HG03039 (cell line): Measurements from ENCODE around the gene HSPA1A.

Experiments used
- ATAC-seq: cut with Tn5 transposase; IDR thresholded peaks from one replicate; pipeline ENCODE4 v1.9.1; 2021; ENCODE audit warnings: mild to moderate bottlenecking, moderate library complexity; ENCODE audit not compliant: unreplicated experiment

Gene HSPA1A

DNA sequence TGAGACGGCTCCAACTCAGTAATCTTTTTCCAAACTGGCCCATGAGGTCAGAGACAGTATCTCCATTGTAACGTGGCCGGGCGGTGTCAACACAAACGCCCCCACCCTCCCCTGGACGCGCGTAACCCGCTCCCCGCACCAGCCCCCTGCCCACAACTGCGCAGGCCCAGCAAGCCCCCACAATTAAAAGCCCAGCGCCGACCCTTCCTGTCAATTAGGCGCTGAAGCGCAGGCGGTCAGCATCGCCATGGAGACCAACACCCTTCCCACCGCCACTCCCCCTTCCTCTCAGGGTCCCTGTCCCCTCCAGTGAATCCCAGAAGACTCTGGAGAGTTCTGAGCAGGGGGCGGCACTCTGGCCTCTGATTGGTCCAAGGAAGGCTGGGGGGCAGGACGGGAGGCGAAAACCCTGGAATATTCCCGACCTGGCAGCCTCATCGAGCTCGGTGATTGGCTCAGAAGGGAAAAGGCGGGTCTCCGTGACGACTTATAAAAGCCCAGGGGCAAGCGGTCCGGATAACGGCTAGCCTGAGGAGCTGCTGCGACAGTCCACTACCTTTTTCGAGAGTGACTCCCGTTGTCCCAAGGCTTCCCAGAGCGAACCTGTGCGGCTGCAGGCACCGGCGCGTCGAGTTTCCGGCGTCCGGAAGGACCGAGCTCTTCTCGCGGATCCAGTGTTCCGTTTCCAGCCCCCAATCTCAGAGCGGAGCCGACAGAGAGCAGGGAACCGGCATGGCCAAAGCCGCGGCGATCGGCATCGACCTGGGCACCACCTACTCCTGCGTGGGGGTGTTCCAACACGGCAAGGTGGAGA lies at the start of gene HSPA1A, which contains the start of gene HSPA1L:
TSS of gene HSPA1A (plus strand) at position 519 of the 814 bp plus-strand sequence. CDS start at position 733, 214 bp downstream.
TSS of gene HSPA1L (minus strand) at position 259 of the 814 bp plus-strand sequence. CDS start 3,311 bp downstream, outside the sequence.
- ATAC-seq: no peak

DNA sequence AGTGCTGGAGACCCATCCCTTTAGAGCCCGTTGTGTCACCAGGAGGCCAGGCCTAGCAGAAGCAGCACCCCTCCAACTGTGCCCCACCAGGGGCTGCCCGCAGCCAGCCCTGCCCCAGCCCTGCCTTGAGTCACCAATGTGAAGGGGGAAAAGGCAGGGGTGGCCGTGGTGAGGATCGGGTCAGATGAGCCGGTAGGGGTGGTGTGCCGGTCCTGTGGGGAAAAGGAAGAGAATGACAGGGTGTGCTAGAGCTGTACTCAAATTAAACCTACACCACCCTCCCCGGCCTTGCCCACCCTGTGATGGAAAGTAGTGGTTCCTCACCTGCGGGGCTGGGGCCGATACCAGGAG lies 49.8 kb upstream of the HSPA1A start:
- no peak for ATAC-seq

DNA sequence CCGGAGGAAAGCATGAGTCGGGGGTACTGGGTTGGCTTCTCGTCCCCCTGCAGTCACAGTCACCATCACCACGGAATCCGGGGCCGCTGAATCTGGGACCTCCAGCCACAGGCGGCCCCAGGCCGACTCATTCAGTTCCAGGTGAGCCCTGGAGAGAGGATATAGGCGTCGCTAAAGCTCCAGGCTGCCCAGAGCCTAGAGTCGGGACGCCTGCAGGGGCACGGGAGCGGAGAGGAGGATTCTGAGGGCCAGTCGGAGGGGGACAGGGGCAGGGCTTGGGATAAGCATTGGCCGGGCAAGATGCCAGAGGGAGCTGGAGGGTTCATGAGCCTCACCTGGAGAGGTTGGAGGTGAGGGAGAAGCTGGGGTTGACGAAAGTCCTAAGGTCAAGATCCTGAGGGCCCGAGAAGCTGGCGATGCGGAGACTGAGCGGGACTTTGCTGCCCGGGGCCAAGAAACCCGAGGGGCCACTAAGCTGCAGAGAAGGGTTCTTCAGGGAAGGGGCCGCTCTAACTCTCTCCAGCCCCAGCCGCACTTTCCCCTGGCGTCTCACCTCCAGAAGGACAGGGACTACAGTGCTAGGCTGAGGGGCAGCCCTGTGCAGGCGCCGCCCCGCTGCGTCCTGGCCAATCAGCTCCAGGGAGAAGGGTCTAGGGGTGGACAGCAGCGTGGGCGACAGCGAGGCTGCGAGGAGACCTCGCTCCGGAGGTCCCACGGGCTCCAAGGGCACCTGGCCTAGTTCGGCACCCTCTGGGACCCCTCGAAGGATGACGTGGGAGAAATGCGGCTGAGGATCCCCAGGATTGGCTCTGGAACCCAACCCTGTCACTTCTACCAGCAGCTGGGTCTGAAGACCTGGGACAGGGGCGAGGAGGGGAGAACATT lies 49.2 kb upstream of the HSPA1A start:
- no peak for ATAC-seq

DNA sequence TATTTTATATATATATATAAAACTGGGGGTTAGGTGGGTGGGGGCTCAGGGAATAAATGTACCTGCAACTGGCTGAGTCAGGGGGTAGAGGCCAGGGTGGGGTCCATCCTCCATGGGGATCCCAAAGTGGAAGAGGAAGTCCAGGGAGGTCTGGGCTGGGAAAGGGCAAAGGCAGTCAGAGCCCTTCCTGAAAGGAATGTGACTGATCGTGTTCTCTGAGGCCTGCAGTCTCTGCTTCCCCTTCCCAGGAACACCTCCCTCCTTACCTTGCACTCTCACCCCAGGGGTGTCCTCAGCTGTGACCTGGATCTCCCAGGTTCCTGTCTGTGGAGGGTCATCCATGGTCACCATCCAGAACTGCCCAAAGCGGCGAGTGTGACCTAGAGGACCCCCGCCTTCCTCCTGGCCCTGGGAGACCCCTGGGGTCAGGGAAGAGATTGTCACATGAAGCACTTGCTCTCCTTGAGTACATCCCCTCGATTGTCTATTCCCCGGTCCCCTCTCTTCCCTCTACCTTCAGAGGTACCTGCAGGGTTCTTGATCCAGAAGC lies 48.2 kb upstream of the HSPA1A start:
- no peak for ATAC-seq

DNA sequence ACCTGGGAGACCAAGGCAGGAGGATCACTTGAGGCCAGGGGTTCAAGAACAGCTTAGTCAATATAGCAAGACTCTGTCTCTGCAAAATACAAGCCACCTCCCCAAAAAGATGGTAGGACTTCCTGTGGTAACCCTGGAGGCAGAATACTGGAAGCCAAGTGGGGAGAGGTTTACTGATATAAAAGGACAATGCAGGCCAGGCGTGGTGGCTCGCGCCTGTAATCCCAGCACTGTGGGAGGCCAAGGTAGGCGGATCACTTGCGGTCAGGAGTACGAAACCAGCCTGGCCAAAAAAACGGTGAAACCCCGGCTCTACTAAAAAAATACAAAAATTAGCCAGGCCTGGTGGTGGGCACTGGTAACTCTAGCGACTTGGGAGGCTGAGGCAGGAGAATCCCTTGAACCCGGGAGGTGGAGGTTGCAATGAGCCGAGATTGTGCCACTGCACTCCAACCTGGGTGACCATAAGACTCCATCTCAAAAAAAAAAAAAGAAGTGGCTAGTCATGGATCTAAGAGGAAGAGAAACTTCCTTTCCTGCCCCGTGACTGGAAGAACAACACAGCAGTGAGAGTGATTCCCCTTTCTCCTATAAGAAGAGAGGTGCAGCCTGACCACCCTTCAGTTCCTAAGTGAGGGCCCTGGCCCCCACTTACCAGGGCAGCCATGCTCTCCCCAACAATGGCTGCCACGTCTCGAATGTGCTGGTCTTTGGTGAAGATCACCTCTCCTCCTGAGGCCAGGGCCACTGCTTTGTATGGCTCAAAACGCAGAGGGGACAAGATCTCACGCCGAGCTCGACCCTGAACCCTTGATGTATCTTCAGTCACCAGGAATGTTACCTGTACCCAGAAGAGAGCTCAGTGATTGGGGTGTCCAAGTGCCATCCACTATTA lies 46.7 kb upstream of the HSPA1A start:
- ATAC-seq: no peak

DNA sequence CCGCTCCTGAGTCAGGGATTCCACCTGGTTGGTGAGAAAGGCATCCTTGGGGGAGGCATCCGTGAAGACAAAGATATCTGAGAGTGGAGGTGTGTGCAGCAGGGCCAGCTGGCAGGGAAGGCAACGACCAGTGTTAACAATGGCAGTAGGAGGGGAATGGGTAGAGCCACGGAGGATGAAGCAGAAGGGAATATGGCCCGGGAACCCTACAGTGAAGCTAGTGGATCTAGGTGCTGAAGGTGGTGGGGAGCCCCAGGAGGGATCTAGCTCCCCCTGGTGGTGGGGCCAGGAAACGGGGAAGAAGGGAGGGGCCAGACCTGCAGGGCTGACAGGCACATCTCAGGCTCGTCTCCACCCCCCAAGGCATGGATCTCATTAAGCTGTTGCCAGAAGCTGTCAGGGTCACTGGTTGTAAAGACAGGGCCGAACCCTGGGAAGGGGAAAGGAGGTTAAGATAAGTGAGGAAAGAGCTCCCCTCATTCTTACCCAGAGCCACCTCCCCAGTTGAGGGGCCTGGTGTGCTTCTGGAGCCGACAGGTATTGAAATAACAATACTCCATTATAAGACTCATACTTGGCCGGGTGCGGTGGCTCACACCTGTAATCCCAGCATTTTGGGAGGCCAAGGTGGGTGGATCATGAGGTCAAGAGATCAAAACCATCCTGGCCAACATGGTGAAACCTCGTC lies 45.5 kb upstream of the HSPA1A start:
- no peak for ATAC-seq

DNA sequence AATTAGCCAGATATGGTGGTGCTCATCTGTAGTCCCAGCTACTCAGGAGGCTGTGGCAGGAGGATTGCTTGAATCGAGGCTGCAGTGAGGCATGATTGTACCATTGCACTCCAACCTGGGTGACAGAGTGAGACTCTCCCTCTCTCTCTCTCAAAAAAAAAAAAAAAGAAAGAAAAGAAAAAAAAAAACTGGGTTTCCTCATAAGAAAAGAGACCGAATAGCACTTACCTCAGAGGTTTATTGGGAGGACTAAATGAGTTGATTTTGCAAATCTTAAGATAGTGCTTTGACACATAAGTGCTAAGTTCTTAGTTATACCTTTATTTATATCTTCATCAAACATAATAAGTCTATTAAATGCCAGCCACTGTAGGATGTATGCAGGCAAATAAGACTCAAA lies 44.5 kb upstream of the HSPA1A start:
- ATAC-seq: no peak

DNA sequence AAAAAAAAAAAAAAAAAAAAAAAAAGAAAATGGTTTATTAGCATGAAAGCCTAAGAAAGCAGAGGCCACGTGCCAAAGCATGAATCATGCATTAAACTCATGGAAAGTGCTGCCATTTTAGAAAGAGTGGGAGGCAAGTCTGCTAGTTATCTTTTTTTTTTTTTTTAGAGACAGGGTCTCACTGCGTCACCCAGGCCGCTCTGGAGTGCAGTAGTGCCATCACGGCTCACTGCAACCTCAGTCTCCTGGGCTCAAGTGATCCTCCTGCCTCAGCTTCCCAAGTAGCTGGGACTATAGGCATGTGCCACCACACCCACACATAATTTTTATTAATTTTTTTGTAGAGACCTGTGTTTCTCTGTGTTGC lies 43.4 kb upstream of the HSPA1A start:
- ATAC-seq: no peak

DNA sequence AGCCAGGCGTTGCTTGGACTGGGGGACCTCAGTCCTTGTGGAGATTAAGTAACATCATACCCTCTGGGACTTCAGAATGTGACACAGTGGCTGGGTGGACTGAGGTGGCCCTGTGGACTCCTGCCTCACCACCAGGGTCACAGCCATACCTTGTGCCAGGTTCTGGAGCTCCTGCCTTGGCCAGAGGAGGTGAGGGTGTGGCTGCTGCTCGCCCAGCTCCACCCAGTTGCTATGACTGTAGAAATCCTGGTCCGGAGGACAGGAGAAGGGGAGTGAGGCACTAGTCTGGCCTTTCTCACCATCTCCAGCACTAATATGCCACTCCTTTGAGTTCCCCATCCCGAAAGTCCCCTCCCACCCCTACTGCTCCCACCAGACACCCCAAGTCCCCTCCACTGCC lies 40.2 kb upstream of the HSPA1A start:
- ATAC-seq: no peak

DNA sequence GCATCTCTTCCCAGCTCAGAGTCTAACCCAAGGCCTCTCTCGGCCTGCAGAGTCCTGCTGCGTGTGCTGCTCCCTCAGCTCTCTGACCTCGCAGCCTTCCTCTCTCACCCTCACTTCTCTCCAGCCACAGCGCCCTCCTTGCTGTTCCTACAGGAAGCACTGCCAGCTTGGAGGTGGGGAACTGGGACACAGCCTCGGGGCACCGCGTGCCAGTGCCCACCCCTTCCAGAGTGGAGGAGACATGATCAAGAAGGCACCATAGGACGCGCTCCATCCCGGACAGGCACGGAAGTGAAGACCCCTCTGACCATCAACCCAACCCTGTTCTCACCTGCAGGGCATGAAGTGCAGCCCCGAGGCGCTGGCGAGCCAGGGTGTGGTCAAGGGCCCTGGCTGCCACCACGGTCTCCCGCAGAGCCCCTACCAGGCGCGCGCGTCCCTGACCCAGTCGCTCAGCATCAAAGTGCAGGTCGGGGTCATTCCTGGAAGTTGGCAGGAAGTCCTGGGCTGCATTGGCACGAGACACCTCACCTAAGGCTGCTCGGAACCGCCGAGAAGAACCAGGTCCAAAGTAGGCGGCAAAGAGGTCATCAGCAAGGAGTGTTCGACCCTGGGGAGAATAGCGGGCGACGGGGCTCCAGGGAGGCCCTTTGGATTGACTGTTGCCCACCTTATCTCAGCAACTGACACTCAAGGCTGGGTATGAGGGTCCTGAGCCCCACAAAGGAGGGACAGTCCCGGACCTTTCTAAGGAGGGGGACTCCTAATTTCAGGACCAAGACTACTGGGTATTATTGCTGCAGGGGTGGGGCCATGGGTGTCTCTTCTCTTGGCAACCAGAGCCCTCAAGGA lies 39.5 kb upstream of the HSPA1A start:
- ATAC-seq: no peak

DNA sequence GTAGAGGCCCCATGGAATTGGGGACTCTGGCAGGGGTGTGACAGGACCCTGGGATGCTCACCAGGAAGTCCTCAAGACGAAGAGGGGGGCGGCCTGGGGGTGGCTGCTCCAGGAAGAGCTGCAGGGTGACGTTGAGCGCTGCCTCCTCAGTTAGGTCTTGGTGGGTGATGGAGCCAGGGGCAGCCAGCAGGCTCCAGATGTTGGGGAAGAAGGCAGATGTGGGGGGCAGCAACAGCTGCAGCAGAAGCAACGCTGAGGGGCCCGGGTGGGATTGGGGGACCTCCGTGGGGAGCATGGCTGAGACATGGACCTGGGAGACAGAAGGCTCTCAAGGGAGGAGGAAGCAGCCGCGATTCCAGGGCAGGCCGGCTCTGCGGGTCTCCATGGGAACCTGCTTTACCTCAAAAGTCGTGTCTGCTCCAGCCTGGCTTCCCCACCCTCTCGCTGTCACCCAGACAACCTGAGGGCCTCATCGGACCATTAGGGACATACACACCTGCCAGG lies 38.8 kb upstream of the HSPA1A start:
- ATAC-seq: no peak

DNA sequence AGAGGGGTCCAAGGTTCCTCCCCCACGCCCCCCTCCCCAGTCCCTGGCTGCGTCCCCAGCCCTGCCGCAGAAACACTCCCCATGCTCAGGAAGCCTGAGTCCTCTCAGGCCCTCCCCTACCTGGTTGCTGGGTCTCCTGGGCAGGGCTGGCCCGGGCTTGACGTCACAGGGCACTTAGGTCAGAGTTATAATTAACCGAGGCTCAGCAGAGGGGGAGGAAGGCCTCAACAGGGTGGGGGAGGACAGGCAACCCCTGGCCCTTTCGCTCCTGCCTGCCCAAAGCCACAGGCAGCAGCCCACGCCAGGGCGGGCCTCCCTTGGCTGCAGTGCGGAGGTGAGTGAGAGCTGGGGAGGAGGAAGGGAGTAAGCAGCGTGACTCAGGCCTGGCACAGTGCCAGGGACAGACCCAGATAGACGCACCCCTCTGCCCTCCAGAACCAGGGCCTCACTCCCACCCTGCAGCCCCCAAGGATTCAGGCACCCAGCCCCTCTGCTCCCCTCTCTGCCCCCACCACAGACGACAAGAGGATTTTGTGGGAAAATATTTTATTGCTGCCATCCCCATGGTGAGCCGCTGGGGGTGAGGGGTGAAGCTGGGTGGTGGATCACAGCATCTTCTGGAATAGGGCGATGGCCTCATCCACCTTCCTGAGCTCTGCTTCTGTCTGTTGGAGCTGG lies 38.2 kb upstream of the HSPA1A start, which contains the start of gene VWA7:
TSS of gene VWA7 (minus strand) at position 340 of the 678 bp plus-strand sequence. CDS start 549 bp downstream, outside the sequence.
- ATAC-seq: peak; percentile 36

DNA sequence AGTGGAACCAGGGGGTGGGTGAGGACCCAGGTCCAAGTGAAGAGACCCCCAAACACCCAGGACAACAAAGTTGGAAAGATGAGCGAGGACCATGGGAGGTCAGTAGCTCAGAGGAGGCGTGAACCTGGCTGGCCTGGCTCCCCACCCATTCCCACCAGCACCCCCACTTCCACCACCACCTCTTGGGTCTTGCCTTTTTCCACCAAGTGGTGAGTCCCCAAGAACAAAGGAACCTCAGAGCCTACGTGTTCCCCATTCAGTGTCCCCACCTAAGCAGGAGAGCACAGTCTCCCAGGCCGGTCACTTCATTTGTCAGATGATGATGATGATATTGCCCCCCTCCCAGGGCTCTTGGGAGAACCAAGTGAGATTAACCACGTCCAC lies 37.7 kb upstream of the HSPA1A start:
- ATAC-seq: no peak

DNA sequence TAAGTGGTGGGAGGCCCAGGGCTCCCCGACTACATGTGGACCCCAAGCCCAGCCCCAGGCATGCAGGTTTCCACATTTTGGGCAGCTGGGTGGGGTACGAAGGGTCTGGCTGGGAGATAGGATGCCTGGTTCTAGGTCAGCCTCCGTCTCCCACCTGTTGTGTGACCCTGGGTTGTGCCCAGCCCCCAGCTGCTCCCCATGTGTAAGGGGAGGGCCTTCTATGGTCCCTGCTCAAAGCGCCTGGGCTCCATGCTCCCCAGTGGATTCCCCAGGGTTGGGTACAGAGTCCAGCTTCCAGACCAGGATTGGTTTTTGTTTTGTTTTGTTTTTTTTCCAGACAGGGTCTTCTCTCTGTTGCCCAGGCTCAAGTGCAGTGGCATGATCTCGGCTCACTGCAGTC lies 37.1 kb upstream of the HSPA1A start:
- ATAC-seq: no peak

DNA sequence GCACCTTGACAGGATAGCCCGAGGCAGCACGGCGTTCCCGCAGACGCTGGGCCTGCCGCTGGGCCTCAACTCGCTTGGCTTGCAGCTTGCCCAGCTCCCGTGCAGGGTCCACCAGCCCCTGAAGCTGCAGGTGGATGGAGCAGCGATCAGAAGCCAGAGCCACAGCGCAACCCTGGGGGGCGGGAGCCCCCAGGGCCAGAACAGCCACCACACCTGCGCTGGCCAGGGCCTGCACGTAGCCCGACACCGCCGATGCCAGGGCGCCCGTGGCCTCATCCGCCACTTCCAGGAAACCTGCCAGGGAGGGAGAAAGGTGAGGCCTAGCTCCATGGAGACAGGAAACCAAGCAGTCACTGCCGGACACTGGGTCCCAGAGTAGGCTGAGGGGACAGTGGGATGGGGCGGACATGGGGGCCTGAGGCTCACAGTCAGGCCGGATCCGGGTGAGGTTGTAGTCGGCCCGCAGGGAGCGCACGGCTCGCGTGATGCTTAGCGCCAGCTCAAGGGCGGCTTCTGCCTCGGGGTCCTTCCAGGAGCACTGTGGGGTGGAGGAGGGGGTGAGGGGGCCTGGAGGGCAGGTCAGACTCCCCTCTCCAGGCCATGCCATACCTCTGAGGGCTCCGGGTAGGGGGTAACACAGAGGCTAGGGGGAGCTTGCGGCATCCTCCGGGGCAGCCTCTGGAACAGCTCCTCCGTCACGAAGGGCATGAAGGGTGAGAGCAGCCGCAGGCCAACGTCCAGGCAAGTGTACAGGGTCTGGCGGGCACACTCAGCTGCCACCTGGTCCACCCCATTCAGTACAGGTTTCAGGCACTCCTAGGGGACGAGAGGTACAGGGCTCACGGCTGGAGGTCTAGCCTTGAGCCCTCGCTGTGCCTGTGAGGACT lies 36.1 kb upstream of the HSPA1A start:
- ATAC-seq: no peak

DNA sequence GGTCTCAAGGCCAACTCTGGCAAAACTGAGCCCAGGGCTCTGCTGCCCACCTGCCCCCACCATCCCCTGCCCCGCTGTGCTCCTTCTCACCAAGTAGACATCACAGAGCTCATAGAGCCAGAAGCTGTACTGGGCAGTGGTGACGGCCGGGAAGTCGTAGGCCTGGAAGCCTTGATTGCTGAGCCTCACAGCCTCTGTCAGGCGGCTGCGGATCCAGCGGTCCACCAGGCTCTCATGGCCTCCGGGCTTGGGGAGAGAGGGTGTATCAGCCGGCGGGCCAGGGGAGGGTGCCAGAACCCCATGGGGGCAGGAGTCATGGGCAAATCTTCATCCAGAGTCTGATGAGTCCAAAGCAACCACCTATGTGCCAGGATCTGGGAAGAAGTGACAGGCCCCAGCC lies 35.4 kb upstream of the HSPA1A start:
- no peak for ATAC-seq

DNA sequence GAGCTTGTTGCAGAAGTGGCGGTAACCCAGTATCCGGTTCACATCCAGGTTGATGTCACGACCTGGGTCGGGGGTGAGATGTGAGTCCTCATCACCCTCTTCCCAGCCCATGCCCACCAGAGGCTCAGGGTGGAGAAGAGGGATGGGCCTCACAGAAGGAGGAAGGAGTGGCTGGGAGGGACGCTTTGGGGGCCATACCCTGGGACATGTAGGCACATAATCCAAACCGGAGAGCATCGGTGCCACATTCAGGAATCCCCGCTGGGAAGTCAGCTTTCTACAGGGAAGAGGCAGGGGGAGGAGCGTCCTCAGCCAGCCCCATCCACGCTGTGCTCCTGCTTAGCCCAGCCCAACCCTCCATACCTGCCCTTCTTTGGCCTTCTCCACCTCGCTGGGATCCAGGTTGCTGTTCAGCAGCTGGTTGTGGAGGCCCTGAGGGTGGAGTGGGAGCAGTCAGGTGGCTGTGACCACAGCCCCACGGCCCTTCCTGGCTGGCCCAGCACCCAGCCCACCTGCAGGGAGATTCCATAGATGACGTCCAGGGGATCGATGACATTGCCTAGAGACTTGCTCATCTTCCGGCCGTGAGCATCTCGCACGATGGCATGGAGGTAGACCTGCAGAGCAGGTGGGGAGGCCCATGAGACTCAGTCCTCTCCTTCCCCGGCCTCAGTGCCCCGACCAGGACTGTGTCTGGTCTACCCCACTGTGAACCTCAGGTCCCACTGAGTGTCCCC lies 34.7 kb upstream of the HSPA1A start:
- ATAC-seq: no peak
